NCI-H1105 (cell line): ENCODE results near the gene UBE2V1.
"Not testable (repeated sequence)": the region's sequence is repeated elsewhere in the genome, so short reads cannot be mapped to it uniquely, and the experiment has no call there.

Experiments used
- DNase-seq: peaks from one replicate; lab custom pipeline; 2025; lab: John Stamatoyannopoulos, UW

The UBE2V1 gene

DNA sequence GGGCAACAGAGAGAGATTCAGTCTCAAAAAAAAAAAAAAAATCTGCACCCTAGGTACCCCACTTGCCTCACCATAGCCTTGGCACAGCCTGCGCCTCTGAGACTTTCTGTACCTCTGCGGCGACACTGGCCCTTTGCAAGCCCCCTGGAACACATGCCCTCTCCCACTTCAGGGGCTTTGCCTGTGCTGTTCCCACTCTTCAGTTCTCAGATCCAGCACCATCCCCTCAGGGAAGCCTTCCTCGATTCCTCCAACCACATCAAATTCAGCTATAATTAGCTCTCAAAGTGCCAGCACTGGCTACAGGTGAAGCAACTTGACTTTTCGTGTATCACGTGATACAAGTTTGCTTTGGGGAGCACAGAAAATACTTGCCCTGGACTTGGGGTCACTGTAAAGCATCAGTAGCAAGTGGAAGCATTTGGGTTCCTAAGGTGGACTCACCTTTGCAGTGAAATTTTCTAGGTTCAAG is 2.1 kb upstream of the UBE2V1 start:
- DNase-seq, result no peak

DNA sequence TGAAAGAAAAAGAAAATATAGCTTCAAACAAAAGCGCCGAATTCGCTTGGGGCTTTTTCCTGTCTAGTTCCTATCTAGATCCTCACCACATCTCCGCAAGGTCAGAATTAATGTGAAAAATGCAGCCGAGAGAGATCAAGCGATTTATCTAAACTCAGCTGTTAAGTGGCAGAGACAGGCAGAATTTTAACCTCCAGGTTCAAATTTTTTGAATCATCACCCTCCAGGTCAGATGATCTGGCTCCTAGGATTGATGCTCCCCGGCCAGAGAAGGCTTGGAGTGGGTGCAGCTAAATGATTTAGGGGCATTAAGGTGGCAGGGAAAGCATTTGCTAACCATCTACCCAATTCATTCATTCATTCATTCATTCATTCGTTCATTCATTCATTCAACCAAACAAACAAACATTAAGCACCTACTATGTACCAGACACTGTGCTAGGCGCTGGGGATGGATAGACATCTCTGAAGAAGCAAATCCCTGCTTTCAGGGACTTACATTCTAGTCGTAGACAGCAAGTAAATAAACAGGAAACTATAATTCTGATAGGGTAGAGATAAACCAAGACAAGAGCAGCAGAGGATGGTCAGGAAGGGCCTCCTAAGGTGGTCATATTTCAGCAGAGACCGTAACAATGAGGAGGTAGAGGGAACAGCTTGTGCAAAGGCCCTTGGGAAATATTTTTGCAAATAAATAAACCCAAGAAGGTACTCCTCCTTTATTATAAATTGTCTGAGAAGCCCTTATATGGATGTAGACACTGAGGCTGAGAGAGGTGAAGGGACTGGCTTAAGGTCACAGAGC is 672 bp upstream of the UBE2V1 start:
- no peak for DNase-seq

DNA sequence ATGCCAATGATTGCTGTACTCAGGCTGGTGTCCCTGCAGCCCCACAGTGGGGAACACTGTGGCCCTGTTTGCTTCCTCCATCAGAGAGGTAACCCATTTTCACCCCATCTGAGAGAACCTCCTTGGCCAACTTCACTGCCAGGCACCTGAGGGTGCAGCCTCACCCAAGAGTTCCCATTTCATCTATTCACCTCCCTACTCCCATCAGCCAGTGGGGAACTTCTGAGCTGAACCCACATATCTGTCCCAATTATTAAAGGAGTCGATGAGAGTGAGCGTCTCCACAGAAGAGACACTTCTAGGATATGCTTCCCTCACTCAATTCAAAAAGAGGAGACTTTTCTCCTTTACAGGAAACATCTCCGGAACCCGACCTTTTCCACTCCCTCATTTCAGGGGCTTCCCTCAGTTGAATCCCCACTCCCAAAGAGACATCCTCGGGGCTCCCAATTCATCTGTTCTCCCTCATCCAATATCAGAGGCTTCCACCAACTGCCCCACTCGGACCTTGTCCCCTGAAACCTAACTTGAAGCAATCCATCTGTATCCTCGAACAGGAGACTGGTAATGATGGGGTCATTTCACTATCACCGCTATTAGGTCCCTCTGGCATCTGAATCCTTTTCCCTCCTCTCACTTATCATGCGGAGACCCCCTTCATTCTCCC is 988 bp downstream of the UBE2V1 start:
- DNase-seq, result no peak

DNA sequence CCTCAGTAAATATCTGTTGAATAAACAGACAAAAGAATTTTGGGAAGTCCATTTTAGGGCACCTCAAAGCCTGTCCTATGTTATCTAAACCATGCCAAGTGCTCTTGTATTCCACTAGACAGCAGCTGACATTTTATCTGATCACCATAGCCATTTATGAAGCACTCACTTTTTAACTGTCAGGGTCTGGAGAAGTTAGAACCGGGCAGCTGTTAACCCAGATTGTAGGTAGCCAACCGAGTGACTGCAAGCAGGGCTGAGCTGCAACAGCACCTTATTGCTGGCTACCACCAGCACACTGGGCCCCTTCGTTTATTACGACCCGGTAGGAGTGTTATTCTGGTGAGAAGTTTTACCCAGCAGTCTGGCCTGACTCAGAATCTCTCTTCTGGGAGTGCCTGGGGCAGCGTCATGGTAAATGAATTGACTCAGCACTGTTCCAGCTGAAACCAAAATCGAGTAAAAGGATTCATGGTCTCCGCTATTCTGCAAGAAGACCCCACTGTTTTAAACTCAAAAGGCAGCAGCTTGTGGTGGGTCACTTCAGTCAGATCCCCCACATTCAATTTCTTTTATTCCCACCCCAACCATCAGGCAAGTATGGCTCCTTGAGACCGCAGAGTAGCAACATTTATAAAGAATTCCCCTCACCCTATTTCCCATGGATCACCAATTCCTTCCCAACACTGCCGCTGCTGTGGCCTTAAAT is 1.7 kb downstream of the UBE2V1 start:
- no peak for DNase-seq

DNA sequence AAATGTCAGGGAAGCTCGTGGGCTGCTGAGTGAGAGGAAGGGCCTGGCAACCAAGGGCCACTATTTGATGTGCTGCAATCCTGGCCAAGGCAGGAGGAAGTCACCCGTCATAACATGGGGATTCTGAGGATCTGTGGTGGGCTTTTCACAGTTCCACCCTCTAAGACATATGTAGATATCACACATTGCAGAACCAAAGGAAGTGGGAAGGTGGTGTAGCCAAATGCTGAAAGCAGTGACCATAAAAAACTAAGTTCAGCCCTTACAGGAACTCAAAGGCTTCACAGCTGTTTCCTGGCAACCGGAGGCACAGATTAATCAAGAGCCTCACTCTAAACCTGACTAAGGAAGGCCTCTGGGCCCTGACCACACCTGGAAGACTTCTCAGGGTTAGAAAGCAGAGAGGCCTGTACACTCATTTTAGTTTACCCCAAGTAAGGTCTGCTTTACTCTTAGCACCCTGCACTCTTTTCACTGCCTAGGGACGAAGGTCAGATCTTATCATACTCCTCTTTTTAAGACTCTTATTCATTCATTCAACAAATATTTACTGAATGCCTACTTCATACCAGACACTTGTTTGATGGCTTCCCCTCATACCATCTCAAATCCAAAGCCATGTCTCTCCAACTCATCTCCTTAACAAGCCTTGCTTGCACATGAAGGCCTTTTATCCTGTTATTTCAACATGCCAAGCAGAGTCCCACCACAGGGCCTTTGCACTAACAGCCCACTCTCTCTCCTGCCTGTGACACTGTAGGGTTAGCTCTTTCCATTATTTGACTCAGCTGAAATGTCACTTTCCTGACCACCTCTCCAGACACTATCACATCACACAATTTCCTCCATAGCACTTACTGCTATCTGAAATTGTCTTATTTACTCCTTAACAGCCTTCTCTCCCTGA is 2.6 kb downstream of the UBE2V1 start:
- DNase-seq, result no peak

DNA sequence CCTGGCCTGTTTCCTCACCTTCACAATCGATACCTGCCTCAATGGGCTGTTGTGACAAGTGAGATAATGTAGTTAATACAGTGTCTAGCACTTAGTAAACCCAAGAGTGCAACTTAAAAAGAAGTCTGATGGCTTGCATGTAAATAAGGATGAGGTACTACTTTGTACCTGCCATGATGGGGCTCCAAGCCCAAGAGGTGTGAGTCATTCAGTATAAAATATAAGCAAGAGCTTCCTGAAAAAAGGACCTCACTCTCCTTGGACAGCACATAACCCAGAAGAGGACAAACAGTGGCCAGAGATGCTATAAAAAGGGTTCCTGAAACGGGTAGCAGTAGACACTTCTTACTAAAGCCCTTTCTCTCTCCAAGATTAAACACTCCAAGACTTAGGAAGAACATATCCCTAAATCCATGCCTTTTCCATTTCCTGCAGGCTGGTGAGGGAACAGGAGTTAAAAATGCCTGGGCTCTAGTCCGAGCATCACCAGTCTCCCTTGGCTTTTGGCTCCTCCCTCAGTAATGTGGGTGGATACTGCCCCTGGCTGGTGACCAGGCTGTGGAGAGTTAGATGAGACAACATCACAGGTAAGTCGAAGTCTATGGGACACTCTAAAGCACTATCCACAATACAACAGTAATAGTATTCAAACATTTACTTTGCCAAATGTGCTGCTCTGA is 4.3 kb downstream of the UBE2V1 start:
- no peak for DNase-seq

DNA sequence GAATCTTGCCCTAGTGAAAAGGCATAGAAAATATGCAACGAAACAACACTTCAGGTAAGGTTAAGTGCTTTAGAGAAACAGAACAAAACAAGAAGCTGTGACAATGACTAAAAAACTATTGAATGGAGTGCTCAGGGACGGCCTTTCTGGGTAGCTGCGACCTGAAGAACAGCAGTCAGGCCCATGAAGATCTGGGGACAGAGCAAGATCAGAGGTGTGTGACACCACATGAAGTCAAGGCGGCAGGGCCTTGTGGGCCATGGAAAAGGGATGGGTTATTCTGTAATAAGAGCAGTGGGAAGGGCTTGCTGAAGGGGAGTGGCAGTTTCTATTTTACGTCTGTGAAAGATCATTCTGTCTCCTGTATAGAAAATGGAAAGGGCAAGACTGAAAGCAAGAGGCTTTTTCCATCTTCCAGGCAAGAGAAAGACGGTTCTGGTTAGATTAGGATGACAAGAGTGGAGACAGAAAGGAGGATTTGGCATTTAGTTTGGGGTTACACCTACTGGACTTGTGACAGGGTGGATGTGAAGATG is 5.1 kb downstream of the UBE2V1 start:
- no peak for DNase-seq

DNA sequence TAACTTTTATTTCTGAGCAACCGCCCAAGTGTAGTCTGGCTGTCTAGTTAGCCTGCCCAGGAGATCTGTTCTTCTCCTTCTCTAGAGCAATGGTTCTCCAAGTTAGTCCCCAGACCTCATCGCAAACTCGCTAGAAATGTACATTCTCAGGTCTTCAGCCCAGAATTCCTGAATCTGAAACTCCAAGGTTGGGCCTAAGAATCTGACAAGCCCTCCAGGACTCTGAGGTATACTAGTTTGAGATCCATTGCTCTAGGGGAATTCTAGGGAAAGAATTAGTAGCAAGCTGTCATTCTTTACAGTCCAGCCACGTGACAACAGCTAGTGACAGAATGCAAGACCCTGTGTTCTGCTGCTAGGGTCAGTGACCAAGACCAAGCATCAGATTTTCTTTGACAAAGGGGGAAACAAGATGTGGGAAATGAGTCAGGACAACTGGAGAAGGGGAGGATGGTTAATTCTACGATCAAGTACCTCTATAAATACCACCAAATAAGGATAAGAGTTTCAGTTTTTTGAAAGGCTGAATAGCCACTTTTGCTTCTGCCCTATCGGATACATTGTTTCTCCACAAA is 5.8 kb downstream of the UBE2V1 start:
- DNase-seq, result no peak

DNA sequence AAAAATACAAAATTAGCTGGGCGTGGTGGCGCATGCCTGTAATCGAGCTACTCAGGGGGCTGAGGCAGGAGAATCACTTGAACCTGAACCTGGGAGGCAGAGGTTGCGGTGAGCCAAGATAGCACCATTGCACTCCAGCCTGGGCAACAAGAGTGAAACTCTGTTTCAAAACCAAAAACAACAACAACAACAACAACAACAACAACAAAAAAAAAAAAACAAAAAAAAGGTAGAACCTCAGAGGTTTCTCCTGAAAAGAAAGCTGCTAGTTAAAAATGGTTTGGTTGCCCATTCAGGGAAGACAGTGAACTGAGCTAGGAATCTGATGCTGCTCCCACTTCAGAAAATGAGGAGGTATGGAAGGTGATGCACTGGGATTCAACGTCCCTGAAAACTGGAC is 6.3 kb downstream of the UBE2V1 start:
- DNase-seq, result not testable (repeated sequence)

DNA sequence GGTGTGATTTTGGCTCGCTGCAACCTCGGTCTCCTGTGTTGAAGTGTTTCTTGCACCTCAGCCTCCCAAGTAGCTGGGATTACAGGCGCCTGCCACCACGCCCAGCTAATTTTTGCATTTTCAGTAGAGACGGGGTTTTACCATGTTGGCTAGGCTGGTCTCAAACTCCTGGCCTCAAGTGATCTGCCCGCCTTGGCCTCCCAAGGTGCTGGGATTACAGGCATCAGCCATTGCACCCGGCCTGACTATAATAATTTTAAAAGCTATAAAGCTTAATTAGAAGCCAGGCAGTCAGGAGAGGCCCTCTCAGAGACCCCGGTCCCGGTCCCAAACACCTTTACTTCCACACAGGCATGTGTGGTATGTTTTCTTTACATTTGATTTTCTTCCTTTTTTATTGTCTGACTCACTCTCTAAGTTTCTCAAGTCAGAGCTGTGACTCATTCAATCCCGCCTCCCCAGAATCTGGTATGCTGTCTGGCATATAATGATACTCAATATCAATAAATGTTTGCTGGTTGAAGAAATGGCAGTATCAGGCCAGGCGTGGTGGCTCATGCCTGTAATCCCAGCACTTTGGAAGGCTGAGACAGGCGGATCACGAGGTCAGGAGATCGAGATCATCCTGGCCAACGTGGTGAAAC is 9.4 kb downstream of the UBE2V1 start:
- DNase-seq, result not testable (repeated sequence)

DNA sequence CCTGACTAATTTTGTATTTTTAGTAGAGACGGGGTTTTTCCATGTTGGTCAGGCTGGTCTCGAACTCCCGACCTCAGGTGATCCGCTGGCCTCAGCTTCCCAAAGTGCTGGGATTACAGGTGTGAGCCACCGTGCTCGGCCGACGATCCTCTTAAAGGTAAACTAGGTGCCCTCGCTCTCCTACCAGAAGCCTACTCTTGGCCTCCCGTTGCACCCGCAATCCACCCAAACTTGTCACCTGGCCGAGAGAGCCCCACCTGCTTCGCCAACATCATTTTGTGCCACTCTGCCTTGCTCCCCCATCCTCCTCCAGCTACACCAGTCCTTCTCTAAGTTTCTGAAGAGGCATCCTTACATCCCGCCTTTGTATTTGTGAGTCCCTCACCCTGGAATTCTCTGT is 10.4 kb downstream of the UBE2V1 start:
- not testable (repeated sequence) for DNase-seq

DNA sequence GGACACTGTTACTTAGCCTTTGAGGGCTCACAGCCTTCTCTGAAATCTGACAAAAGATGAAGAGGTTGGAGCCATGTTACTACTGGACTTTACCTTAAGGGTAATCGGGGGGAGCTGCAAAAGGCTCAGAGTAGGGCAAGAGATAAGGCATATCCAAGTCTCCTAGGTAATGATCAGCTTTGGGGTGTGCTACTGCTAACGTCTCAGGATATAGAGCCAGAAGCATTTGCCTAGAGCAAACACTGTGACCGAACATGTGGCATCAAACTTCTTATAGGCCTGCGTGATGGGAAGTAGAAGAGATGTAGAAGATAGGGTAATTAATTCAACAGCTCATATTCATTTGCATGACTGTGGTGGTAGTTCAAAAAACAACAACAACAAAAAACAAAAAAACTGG is 11.1 kb downstream of the UBE2V1 start:
- no peak for DNase-seq

DNA sequence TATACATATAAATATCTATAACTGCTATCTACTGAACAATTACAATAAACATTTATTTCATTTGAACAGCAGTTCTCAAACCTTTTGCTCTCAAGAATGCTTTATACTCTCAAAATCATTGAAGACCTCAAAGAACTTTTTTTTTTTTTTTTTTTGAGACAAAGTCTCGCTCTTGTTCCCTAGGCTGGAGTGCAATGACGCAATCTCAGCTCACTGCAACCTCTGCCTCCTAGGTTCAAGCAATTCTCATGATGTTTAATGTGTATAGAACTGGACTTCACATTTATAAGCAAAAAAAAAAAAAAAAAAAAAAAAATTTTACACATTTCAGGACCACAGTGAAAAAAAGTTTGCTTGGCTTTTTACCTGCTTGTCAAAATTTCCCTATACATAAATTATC is 11.7 kb downstream of the UBE2V1 start:
- no peak for DNase-seq

DNA sequence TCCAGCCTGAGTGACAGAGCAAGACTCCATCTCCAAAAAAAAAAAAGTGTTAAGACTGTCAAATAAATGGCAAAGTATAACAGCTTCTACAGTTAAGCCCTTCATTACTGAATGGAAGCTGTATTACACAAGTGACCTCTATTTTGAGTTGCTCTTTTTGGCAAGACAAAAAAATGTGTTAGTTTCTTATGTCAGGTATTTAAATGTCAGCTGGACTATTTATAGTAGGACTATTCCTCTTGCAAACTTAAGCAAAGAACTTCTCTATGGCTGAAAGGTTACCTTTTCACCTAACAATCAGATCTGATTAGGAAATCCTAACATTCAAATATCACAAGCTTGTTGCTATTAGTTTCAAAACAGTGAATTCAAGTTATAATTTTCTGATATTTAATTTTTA is 12.4 kb downstream of the UBE2V1 start:
- DNase-seq, result no peak

DNA sequence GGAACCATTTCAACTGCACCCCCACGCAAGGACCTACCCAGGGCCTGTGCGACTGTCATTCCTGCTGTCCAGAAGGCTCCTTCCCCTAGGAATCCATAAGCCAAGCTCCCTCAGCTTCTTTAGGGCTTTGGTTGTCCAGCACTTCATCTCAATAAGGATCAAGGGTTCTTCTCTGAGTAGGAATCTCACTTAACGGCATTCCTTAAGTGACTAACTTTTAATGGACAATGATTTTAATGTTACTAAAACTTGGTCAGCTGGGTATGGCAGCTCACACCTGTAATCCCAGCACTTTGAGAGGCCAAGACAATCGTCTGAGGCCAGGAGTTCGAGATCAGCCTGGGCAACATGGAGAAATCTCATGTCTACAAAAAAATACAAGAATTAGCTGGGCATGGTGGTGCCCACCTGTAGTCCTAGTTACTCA is 13.4 kb downstream of the UBE2V1 start:
- no peak for DNase-seq

DNA sequence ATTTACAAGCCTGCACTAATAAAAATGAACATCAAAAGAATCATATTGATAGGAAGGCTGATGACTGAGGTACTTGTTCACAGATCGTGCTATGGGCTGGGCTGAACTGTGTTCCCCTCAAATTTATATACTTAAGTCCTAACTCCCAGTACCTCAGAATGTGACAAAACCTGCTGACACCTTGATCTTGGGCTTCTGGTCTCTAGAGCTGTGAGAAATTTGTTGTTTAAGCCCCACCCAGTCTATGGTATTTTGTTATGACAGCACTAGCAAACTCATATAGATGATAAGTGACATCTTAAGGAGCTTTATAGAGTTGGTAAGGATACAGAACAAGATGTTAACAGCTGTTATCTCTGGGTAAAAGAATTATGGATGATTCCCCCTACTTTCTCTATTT is 13.8 kb downstream of the UBE2V1 start:
- DNase-seq, result no peak

DNA sequence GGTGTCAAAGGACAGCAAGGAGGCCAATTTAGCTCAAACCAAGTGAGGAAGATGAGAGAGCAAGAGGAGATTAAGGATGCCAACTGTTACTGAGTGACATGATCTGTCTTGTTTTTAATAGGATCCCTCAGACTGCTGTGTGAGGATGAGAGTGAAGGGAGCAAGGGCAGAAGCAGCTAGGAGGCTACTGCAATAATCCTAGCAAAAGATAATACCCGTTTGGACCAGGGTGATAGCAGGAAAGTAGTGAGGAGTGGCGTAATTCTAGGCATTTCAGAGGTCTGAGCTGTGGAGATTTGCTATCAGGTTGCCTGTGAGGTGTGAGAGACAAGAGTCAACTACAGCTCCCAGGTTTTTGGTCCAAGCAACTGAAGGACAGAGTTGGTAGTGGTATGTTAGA is 14.7 kb downstream of the UBE2V1 start:
- no peak for DNase-seq

DNA sequence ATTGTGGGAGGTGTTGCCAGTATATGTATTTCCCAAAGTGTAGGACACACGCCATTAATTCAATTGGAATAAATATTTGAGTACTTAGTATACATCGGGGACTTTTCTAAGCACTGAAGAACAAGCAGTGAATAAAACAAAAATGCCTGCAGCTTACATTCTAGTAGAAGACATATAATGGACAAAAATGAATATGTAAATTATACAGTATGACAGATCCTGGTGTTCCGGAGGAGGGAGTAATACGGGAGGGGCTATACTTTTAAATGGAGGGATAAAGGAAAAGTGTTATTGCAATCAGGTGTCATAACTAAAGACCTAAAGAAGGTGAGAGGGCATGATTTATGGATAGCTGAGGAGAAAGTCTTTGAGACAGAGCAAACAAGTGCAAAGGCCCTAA is 15.1 kb downstream of the UBE2V1 start:
- DNase-seq, result no peak

DNA sequence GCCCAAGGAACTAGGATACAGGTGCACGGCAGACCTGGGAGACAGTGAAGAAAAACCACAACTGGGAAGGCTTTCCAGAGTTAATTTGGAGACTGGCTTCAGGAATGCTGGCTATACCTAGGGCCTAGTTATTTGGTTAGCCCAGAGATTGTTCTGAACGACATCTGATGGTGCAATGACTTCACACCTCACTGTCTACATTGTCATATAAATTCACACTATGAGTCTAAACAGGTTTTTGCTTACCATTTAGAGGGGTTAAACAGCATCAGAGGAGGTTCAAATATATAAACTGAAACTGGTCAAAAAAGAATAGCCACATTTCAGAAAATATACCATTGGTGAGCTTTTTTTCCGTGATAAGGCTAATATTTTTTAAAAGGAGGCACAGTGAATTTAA is 16.7 kb downstream of the UBE2V1 start:
- DNase-seq, result no peak

DNA sequence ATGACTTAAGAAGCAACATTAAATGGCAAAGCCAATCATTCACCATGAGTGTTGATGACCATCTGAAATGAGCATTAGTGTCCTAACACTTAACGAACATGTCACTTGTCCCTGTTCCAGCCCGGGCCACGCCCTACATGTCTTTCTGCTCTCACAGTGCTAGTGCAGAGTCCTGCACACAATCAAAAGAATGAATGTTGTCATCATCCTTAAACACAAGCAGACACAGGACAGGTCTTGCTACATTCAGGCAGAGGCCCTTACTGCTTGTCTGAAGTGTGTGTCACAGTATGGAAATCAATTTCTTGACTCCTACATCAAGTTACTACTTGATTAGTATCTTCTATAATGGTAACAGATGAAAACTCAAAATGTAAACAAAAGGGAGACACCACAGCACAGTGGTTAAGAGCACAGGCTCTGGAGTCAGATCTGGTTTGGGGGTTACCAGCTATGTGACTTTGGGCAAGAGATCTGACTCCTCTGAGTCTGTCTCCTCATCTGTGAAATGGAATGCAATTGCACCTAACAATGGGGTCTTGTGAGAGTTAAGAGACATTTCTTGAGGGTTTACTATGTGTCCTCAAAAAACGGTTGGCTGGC is 17.4 kb downstream of the UBE2V1 start:
- DNase-seq, result no peak
